SK-N-SH (cell line): ENCODE measurements around the gene FSHR. TPM values are rescaled to one million over a fixed set of nuclear protein-coding genes. Genes with fewer than 3 reads are reported as not detected.

Experiments used
- CTCF ChIA-PET: fragments of 300-600, 350-600 bp; formaldehyde crosslinking; extraction: SDS; loops from one replicate; lab custom pipeline; 2021; lab: Yijun Ruan, JAX
- POLR2A ChIA-PET: fragments of 350-600 bp; sonication (Branson Sonifier 250); formaldehyde crosslinking; extraction: SDS; loops from one replicate; lab custom pipeline; 2020; ENCODE audit warnings: antibody characterized with exemption, inconsistent platforms; lab: Yijun Ruan, JAX
- DNase-seq: peaks from one replicate; pipeline ENCODE4 v3.0.0; 2012
- H2AFZ ChIP-seq: fragments of 200-600 bp; sonication (generic); 2 replicates; pipeline ENCODE4 v1.8.1; 2016; ENCODE audit warnings: antibody characterized with exemption, mild to moderate bottlenecking, low read depth
- H3F3A ChIP-seq: fragments of 200-600 bp; sonication (generic); replicated peaks from 2 replicates; pipeline ENCODE3; 2016; ENCODE audit warnings: antibody characterized with exemption, mild to moderate bottlenecking; ENCODE audit not compliant: insufficient read depth
- H3K27ac ChIP-seq, 2 experiments: fragments of 200-500 bp in 1 of 2; fragments of 200-600 bp in 1 of 2; sonication (Bioruptor generic) in 1 of 2; sonication (generic), shearing (Covaris generic) in 1 of 2; 2 replicates each; pipeline versions ENCODE4 v1.5.1 to v1.6.1; 2014 to 2016; ENCODE audit warnings: low read depth in 2 of 2, inconsistent platforms in 1 of 2, low read length in 1 of 2, mild to moderate bottlenecking in 1 of 2, mixed read lengths in 1 of 2
- H3K27me3 ChIP-seq: fragments of 200-600 bp; sonication (generic), shearing (Covaris generic); 2 replicates; pipeline ENCODE4 v1.6.1; 2016; ENCODE audit warnings: mixed run types; ENCODE audit not compliant: insufficient read depth
- H3K36me3 ChIP-seq, 2 experiments: fragments of 200-500 bp in 1 of 2; fragments of 200-600 bp in 1 of 2; sonication (Bioruptor generic) in 1 of 2; sonication (generic) in 1 of 2; replicated peaks in 1 of 2; 2 replicates each; pipeline versions ENCODE3 to v1.5.1; 2014 to 2016; ENCODE audit warnings: low read length in 1 of 2, mild to moderate bottlenecking in 1 of 2; ENCODE audit not compliant: insufficient read depth in 2 of 2, control insufficient read depth in 1 of 2
- H3K4me1 ChIP-seq, 2 experiments: fragments of 200-500 bp in 1 of 2; fragments of 200-600 bp in 1 of 2; sonication (Bioruptor generic) in 1 of 2; sonication (generic), shearing (Covaris generic) in 1 of 2; 2 replicates each; pipeline versions ENCODE4 v1.5.1 to v1.6.1; 2014 to 2016; ENCODE audit warnings: low read depth in 1 of 2, low read length in 1 of 2, mixed run types in 1 of 2; ENCODE audit not compliant: insufficient read depth in 2 of 2, control insufficient read depth in 1 of 2
- H3K4me2 ChIP-seq: fragments of 200-600 bp; sonication (generic), shearing (Covaris generic); 2 replicates; pipeline ENCODE4 v1.6.1; 2017; ENCODE audit warnings: mixed run types
- H3K4me3 ChIP-seq, 2 experiments: fragments of 200-500 bp in 1 of 2; fragments of 200-600 bp in 1 of 2; sonication (Bioruptor generic) in 1 of 2; sonication (generic), shearing (Covaris generic) in 1 of 2; 2 replicates each; pipeline versions ENCODE4 v1.5.1 to v1.8.1; 2014 to 2016; ENCODE audit warnings: low read depth in 2 of 2, inconsistent platforms in 1 of 2, low read length in 1 of 2, mild to moderate bottlenecking in 1 of 2, mixed read lengths in 1 of 2, moderate library complexity in 1 of 2
- H3K79me2 ChIP-seq: fragments of 200-600 bp; sonication (generic); 2 replicates; pipeline ENCODE4 v1.8.1; 2017; ENCODE audit warnings: mild to moderate bottlenecking; ENCODE audit not compliant: insufficient read depth
- H3K9ac ChIP-seq: fragments of 200-600 bp; sonication (generic); 2 replicates; pipeline ENCODE4 v1.6.1; 2017; ENCODE audit warnings: mixed run types
- H3K9me2 ChIP-seq: fragments of 200-600 bp; sonication (generic); 2 replicates; pipeline ENCODE4 v1.6.1; 2017; ENCODE audit warnings: mixed run types
- H3K9me3 ChIP-seq: fragments of 200-600 bp; sonication (generic); 2 replicates; pipeline ENCODE4 v1.6.1; 2017; ENCODE audit warnings: mixed run types, mild to moderate bottlenecking, moderate library complexity
- H4K20me1 ChIP-seq: fragments of 200-600 bp; sonication (generic); 2 replicates; pipeline ENCODE4 v1.6.1; 2017; ENCODE audit warnings: mild to moderate bottlenecking, mixed run types; ENCODE audit not compliant: insufficient read depth
- FOXJ3 ChIP-seq: sonication (generic); formaldehyde crosslinking; IDR thresholded peaks from 2 replicates; pipeline ENCODE4 v1.5.1; 2020; ENCODE audit warnings: mild to moderate bottlenecking, missing genetic modification reagents
- GABPA ChIP-seq: IDR thresholded peaks from 2 replicates; pipeline ENCODE4 v1.4.0; 2012; ENCODE audit warnings: low read depth, mild to moderate bottlenecking
- GATA2 ChIP-seq: sonication (generic); formaldehyde crosslinking; IDR thresholded peaks from 2 replicates; pipeline ENCODE4 v1.5.0; 2020; ENCODE audit warnings: mild to moderate bottlenecking, missing genetic modification reagents
- IRF3 ChIP-seq: fragments of 150-350 bp; IDR thresholded peaks from 2 replicates; pipeline ENCODE4 v1.6.1; 2016; ENCODE audit warnings: mild to moderate bottlenecking, low read depth, low read length
- MAX ChIP-seq: IDR thresholded peaks from 2 replicates; pipeline ENCODE4 v1.4.0; 2012; ENCODE audit warnings: low read depth
- RAD21 ChIP-seq: IDR thresholded peaks from 2 replicates; pipeline ENCODE4 v1.6.1; 2012; ENCODE audit warnings: mild to moderate bottlenecking, low read length
- RCOR1 ChIP-seq: fragments of 150-350 bp; IDR thresholded peaks from 2 replicates; pipeline ENCODE4 v1.6.1; 2017; ENCODE audit warnings: antibody characterized with exemption, low read length
- SMC3 ChIP-seq: IDR thresholded peaks from 2 replicates; pipeline ENCODE4 v1.6.1; 2012; ENCODE audit warnings: low read depth, low read length, improper control_type of control experiment
- TCF12 ChIP-seq: IDR thresholded peaks from 2 replicates; pipeline ENCODE4 v1.4.0; 2012
- USF1 ChIP-seq: IDR thresholded peaks from 2 replicates; pipeline ENCODE4 v1.4.0; 2012; ENCODE audit warnings: low read depth, borderline replicate concordance
- USF2 ChIP-seq: fragments of 150-350 bp; IDR thresholded peaks from 2 replicates; pipeline ENCODE4 v1.6.1; 2017; ENCODE audit warnings: antibody characterized with exemption, low read length, low read depth, borderline replicate concordance
- YY1 ChIP-seq: IDR thresholded peaks from 2 replicates; pipeline ENCODE4 v1.4.0; 2012; ENCODE audit warnings: low read depth, mild to moderate bottlenecking
- ZBTB33 ChIP-seq: IDR thresholded peaks from 2 replicates; pipeline ENCODE4 v1.4.0; 2012; ENCODE audit warnings: low read depth, borderline replicate concordance
- WGBS: methylation state at CpG from one replicate; pipeline ENCODE4 v1.1.6; 2017; ENCODE audit warnings: low lambda C conversion rate; 5-methylcytosine and 5-hydroxymethylcytosine counted together
- polyA plus RNA-seq, 3 experiments: library from polyadenylated mRNA; depleted of rRNA; stranded (reverse); fragments of >200 nt; gene quantifications; 2 replicates each; pipeline ENCODE4 v1.2.3, GENCODE V29; 2012

The FSHR gene
- polyA plus RNA-seq, 1 of the 3 experiments (the other 2 are of a cell fraction), result not detected

- Histone ChIP-seq H3K9ac (no peak overlapping the region), H3K9me3 (no peaks in the 10 kb centered on the region), H3K36me3 (no peaks in the 10 kb centered on the region), H3K4me1 (peaks cover 0 to 3% of the 10 kb centered on the region in 2 experiments; a peak in 1 of 4 replicates), H3F3A (no peaks in the 10 kb centered on the region), H3K4me2 (no peak overlapping the region), H3K9me2 (no peaks in the 10 kb centered on the region), H3K27me3 (no peaks in the 10 kb centered on the region), H3K79me2 (no peaks in the 10 kb centered on the region), H3K4me3 (no peak overlapping the region), H3K27ac (no peak overlapping the region), H2AFZ (no peak overlapping the region), H4K20me1 (no peaks in the 10 kb centered on the region)
- no peak for DNase-seq
- TF ChIP-seq USF2, result no peak
- no peak for TF ChIP-seq YY1
- no peak for TF ChIP-seq GATA2 (CRISPR knock-in tag)
- CTCF ChIA-PET, result interaction anchor here (1.4 kb wide), 1 partner anchor 15 kb away, joined by 4 read pairs; no protein-coding TSS in a partner anchor
- POLR2A ChIA-PET, result no interaction called here
Measured at GRCh38 chr2:49000695-49001094, 153.6 kb downstream of the FSHR start.

- H3K27ac ChIP-seq, result no peak overlapping the region
- H3K9ac ChIP-seq, result no peak overlapping the region
- no peak for DNase-seq
- H3F3A ChIP-seq, result no peaks in the 10 kb centered on the region
- H3K4me2 ChIP-seq, result no peak overlapping the region
- H3K4me3 ChIP-seq, result no peak overlapping the region
- no peaks in the 10 kb centered on the region for H3K9me2 ChIP-seq
- no peaks in the 10 kb centered on the region for H4K20me1 ChIP-seq
- ChIA-PET POLR2A (no interaction called here), CTCF (interaction anchor here (1.0 kb wide), 1 partner anchor 19 kb away, joined by 3 read pairs; no protein-coding TSS in a partner anchor)
- no peaks in the 10 kb centered on the region for H3K36me3 ChIP-seq
- TF ChIP-seq SMC3 (no peak), TCF12 (no peak)
- no peaks in the 10 kb centered on the region; a peak in 1 of 4 replicates for H3K4me1 ChIP-seq
- no peaks in the 10 kb centered on the region for H3K27me3 ChIP-seq
- no peak overlapping the region for H2AFZ ChIP-seq
- H3K9me3 ChIP-seq, result no peaks in the 10 kb centered on the region
- H3K79me2 ChIP-seq, result no peaks in the 10 kb centered on the region
- WGBS, result 15% methylated on average over 2 of the region's 2 CpGs
Measured at GRCh38 chr2:48998449-48998848, 155.9 kb downstream of the FSHR start.

GRCh38 chr2:48993576-48993975, 160.7 kb downstream of the FSHR start:
- TF ChIP-seq RAD21, result no peak
- no peak for TF ChIP-seq IRF3
- no peak for TF ChIP-seq RCOR1
- TF ChIP-seq MAX, result no peak
- TF ChIP-seq YY1, result no peak
- no peak for TF ChIP-seq FOXJ3 (CRISPR knock-in tag)
- TF ChIP-seq GABPA, result no peak
- TF ChIP-seq ZBTB33, result no peak
- TF ChIP-seq USF1, result no peak
- DNase-seq, result no peak
- Histone ChIP-seq H3F3A (no peaks in the 10 kb centered on the region), H3K9me2 (no peaks in the 10 kb centered on the region), H3K4me1 (no peaks in the 10 kb centered on the region), H3K27ac (no peak overlapping the region), H4K20me1 (no peaks in the 10 kb centered on the region), H3K27me3 (no peaks in the 10 kb centered on the region), H3K9ac (no peak overlapping the region), H2AFZ (no peak overlapping the region), H3K9me3 (no peaks in the 10 kb centered on the region), H3K79me2 (no peaks in the 10 kb centered on the region), H3K4me2 (no peak overlapping the region), H3K36me3 (no peaks in the 10 kb centered on the region), H3K4me3 (no peak overlapping the region)
- POLR2A ChIA-PET, result no interaction called here
- CTCF ChIA-PET, result interaction anchor here (1.1 kb wide), 1 partner anchor 14 kb away, joined by 3 read pairs; no protein-coding TSS in a partner anchor
- WGBS, result 7% methylated on average over 2 of the region's 2 CpGs
